Natural killer cell (primary cell): ENCODE results near the gene TPM1. TPM values are rescaled to one million over a fixed set of nuclear protein-coding genes. Genes with fewer than 3 reads are reported as not detected.
A peak's percentile ranks its signal among the peaks of the same experiment; 100 is the strongest.
"Not testable (repeated sequence)": the region's sequence is repeated elsewhere in the genome, so short reads cannot be mapped to it uniquely, and the experiment has no call there.

Source experiments
- ATAC-seq, 3 donors: fragments of 150-1000 bp in 2 of 3; fragments of 200-7000 bp in 1 of 3; cut with Tn5 transposase; 1 replicate in 1 of 3; 2 replicates in 2 of 3; pipeline ENCODE4 v1.10.0; 2021; ENCODE audit warnings: mild to moderate bottlenecking in 2 of 3, moderate library complexity in 2 of 3
- DNase-seq, 2 donors: peaks; one replicate each; pipeline versions ENCODE4 v3.0.0 to v3.0.0-alpha.2; 2013 to 2021; ENCODE audit warnings: mixed read lengths in 1 of 2
- H3K27ac ChIP-seq: one replicate; pipeline ENCODE4 v1.5.1; 2013; ENCODE audit warnings: mild to moderate bottlenecking, low read length
- H3K27me3 ChIP-seq: one replicate; pipeline ENCODE4 v1.6.1; 2013; ENCODE audit warnings: low read length; ENCODE audit not compliant: control insufficient read depth, insufficient read depth
- H3K36me3 ChIP-seq: one replicate; pipeline ENCODE4 v1.6.1; 2013; ENCODE audit warnings: low read length; ENCODE audit not compliant: control insufficient read depth, insufficient read depth
- H3K4me1 ChIP-seq: one replicate; pipeline ENCODE4 v1.6.1; 2013; ENCODE audit warnings: low read length; ENCODE audit not compliant: control insufficient read depth, insufficient read depth
- H3K4me3 ChIP-seq: one replicate; pipeline ENCODE4 v1.5.1; 2013; ENCODE audit warnings: low read length
- H3K9me3 ChIP-seq: one replicate; pipeline ENCODE4 v1.6.1; 2013; ENCODE audit warnings: low read length; ENCODE audit not compliant: control insufficient read depth, insufficient read depth
- H3K27ac Mint-ChIP-seq, 2 donors: one replicate each; pipeline ENCODE4 v1.8.0; 2022; ENCODE audit warnings: mild to moderate bottlenecking in 2 of 2, mixed read lengths in 2 of 2, moderate library complexity in 1 of 2
- H3K27me3 Mint-ChIP-seq, 2 donors: one replicate each; pipeline ENCODE4 v1.8.0; 2022; ENCODE audit warnings: low read depth in 2 of 2, mixed read lengths in 2 of 2
- H3K36me3 Mint-ChIP-seq: one replicate; pipeline ENCODE4 v1.8.0; 2022; ENCODE audit warnings: mixed read lengths
- H3K4me1 Mint-ChIP-seq, 2 donors: one replicate each; pipeline ENCODE4 v1.8.0; 2022; ENCODE audit warnings: mixed read lengths in 2 of 2
- H3K4me3 Mint-ChIP-seq: one replicate; pipeline ENCODE4 v1.8.0; 2022; ENCODE audit warnings: mild to moderate bottlenecking, moderate library complexity, mixed read lengths
- H3K9me3 Mint-ChIP-seq, 2 donors: one replicate each; pipeline ENCODE4 v1.8.0; 2022; ENCODE audit warnings: mixed read lengths in 2 of 2
- CTCF ChIP-seq: fragments of 200-600 bp; IDR thresholded peaks from one replicate; pipeline ENCODE4 v1.8.0; 2022; ENCODE audit warnings: antibody characterized with exemption
- WGBS: methylation state at CpG from one replicate; pipeline ENCODE4 v1.1.7; 2013; ENCODE audit warnings: missing lambda C conversion rate; ENCODE audit not compliant: insufficient coverage; 5-methylcytosine and 5-hydroxymethylcytosine counted together
- intact Hi-C: fragments of 100-400 bp; cut with micrococcal nuclease; formaldehyde crosslinking; loops from one replicate; pipeline ENCODE4 v1.14.2; 2022
- total RNA-seq, 4 donors: library from RNA; stranded (reverse); fragments of 120-200 nt in 1 of 4; gene quantifications; one replicate each; pipeline versions ENCODE4 v1.2.3 to v1.2.4, GENCODE V29; 2013 to 2022

Gene TPM1
- total RNA-seq, 3 donors from 2014 or later (not counting 1 experiment from before 2014, with no cell fraction given): 21.5 to 33.0 (median 25.6) TPM

- TF ChIP-seq CTCF: no peak
- intact Hi-C loops: no loop called here
- Mint-ChIP-seq H3K4me3 (peak overlapping the region; percentile 77), H3K9me3 (no peaks in the 10 kb centered on the region), H3K36me3 (no peaks in the 10 kb centered on the region), H3K27me3 (peaks cover 11 to 14% of the 10 kb centered on the region in 2 donors), H3K4me1 (peaks cover 6 to 15% of the 10 kb centered on the region in 2 donors), H3K27ac (peak overlapping the region; percentile 50 to 81)
- 52% methylated on average over 7 of the region's 7 CpGs for WGBS
- Histone ChIP-seq H3K9me3 (no peaks in the 10 kb centered on the region), H3K4me3 (no peak overlapping the region), H3K27me3 (no peaks in the 10 kb centered on the region), H3K4me1 (no peaks in the 10 kb centered on the region), H3K36me3 (no peaks in the 10 kb centered on the region), H3K27ac (no peak overlapping the region)
- no peak for DNase-seq
- ATAC-seq: peak in 2 of 3 donors; percentile 49 to 52
These were observed 62.2 kb downstream of the TPM1 start for GRCh38 chr15:63104727-63105126.

DNA sequence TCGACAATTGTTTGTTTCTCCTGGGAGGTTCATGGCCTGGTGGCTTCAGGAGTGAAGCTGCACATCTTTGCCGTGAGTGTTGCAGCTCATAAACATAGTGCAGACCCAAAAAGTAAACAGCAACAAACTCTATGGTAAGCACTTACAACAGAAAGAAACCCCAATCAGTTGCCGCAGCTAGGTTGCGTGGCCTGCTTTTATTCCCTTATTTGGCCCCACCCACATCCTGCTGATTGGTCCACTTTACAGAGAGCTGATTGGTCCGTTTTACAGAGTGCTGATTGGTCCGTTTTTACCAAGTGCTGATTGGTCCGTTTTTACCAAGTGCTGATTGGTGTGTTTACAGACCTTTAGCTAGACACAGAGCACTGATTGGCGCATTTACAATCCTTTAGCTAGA lies 62.8 kb downstream of the TPM1 start:
- peak overlapping the region; percentile 77 for H3K4me3 Mint-ChIP-seq
- H3K9me3 Mint-ChIP-seq, H3K4me3 ChIP-seq, H3K27me3 ChIP-seq, DNase-seq, H3K4me1 ChIP-seq, H3K9me3 ChIP-seq, H3K27ac ChIP-seq, H3K36me3 ChIP-seq, H3K36me3 Mint-ChIP-seq, intact Hi-C loops: not testable (repeated sequence)
- H3K27me3 Mint-ChIP-seq: peaks cover 11 to 13% of the 10 kb centered on the region in 2 donors
- peak; percentile 10 to 72 (median 68) for ATAC-seq
- peak overlapping the region; percentile 50 to 81 for H3K27ac Mint-ChIP-seq
- 59% methylated on average over 8 of the region's 8 CpGs for WGBS
- H3K4me1 Mint-ChIP-seq: peaks cover 6 to 15% of the 10 kb centered on the region in 2 donors

DNA sequence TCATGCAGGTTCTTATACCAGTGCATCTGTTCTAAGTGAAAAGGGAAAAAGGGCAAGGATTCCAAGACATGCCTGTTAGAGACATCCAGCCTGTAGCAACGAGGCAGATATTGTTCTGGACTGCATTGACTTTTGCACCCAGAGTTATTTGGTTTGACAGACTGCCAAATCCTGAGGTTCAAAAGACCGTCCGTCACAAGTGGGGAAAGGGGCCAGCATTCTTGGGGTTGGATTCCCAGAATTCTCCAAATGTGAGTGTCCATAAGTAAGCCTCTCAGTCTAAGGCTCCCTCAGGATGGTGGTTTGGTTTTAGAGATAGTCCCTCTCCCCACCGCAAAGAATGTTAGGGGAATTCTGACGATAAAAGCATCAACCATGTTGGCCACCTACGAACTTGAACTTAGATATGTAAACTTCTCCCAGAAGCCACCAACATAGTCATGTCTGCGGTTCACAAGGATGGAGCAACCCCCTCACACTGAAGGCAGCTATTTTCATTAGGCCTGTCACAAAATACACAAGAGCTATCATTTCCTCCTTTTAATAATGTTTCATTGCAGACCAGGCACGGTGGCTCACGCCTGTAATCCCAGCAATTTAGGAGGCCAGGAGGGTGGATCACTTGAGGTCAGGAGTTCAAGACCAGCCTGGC lies 65.5 kb downstream of the TPM1 start:
- intact Hi-C loops: no loop called here

DNA sequence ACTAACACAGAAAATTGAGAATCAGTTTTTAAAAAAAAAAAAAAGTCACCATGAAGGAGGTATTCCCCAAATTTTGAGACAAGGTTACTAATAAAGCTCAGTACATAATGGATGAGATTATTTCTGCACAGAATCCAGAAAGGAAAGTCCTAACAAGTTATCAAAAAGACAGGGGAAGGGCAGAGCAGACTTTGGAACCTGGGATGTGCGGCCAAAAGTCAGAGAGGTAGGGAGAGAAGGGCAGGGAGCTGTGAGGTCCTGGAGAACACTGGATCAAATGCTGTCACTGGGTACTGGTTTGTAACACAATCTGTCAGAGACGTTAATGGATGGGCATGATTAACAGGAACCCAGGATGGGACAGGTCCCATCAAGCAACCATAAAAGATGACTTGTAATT lies 67.0 kb downstream of the TPM1 start:
- Histone ChIP-seq H3K4me1 (no peaks in the 10 kb centered on the region), H3K9me3 (no peaks in the 10 kb centered on the region), H3K36me3 (no peaks in the 10 kb centered on the region), H3K27me3 (no peaks in the 10 kb centered on the region), H3K27ac (no peak overlapping the region), H3K4me3 (no peak overlapping the region)
- Mint-ChIP-seq H3K4me1 (peaks cover 6 to 10% of the 10 kb centered on the region in 2 donors), H3K27me3 (peaks cover 10 to 11% of the 10 kb centered on the region in 2 donors), H3K9me3 (no peaks in the 10 kb centered on the region), H3K27ac (no peak overlapping the region), H3K36me3 (no peaks in the 10 kb centered on the region), H3K4me3 (no peak overlapping the region)
- intact Hi-C loops: no loop called here
- TF ChIP-seq CTCF: no peak
- no peak for ATAC-seq
- no peak for DNase-seq
- 87% methylated on average over 2 of the region's 2 CpGs for WGBS

More for the DNA sequence above, 65.5 kb downstream of the TPM1 start:
- H3K4me3 Mint-ChIP-seq: no peak overlapping the region
- H3K36me3 Mint-ChIP-seq: no peaks in the 10 kb centered on the region
- Histone ChIP-seq H3K4me3 (no peak overlapping the region), H3K4me1 (no peaks in the 10 kb centered on the region), H3K9me3 (no peaks in the 10 kb centered on the region), H3K27me3 (no peaks in the 10 kb centered on the region), H3K27ac (no peak overlapping the region), H3K36me3 (no peaks in the 10 kb centered on the region)
- 83% methylated on average over 7 of the region's 9 CpGs for WGBS
- DNase-seq (no peak), ATAC-seq (no peak)
- peaks cover 6 to 14% of the 10 kb centered on the region in 2 donors for H3K4me1 Mint-ChIP-seq
- no peak overlapping the region for H3K27ac Mint-ChIP-seq
- H3K27me3 Mint-ChIP-seq: peaks cover 11 to 13% of the 10 kb centered on the region in 2 donors
- H3K9me3 Mint-ChIP-seq: no peaks in the 10 kb centered on the region
- TF ChIP-seq CTCF: no peak
